ENCODE results near the gene LTBR. TPM values are rescaled to one million over a fixed set of nuclear protein-coding genes. Genes with fewer than 3 reads are reported as not detected.
A peak's percentile ranks its signal among the peaks of the same experiment; 100 is the strongest.

LTBR gene
- total RNA-seq, 2 donors from 2014 or later: 0.47 to 1.4 TPM

DNA sequence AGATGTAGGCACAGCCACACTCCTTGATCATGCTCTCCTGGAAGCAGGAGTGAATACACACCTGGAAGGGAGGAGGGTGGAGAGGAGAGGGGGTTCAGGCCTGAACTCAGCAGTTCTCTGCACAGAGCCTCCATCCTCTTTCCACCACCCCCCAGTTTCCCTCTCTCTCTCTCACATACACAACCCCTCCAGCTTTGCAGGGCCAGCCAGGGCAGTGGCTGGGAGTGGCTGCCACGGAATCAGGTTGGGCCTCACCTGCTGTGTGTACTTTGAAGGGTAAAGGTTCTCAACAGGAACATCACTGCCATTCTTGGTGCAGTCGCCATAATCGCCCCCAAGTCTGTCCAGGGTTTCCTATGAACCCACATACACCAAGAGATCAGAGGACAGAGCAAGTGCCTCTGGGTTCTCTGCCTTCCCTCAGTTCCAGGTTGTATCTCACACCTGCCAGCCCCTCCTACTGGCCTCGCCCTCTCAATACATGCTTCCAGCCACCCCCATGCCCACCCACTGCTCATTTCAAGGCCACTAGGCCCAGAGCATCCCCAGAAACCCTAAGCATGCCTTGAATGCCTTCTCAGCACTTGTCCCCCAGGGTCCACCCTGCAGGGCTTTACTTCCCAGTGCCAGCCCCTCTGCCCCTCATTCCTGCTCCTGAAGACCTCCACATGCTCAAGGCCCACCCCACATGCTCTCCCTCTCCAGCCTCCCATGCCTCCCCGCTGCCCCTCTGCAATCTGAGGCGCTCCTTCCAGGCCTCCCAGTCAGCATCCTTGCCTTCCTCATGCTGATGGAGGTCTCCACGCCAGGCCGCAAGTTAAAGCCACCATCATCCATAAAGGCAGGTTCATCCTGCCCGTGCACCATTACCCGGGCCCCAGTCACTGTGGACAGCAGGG is 29.2 kb upstream of the LTBR start:
- ATAC-seq (no peak), DNase-seq (no peak)
- H3K36me3 Mint-ChIP-seq (ENCODE audit: low read depth): peaks cover 4% of the 10 kb centered on the region
- H3K4me3 Mint-ChIP-seq: no peak overlapping the region
- no peaks in the 10 kb centered on the region for H3K9me3 ChIP-seq (ENCODE audit: control insufficient read depth, low read length, poor library complexity, severe bottlenecking)
- peaks cover 21% of the 10 kb centered on the region for H3K27me3 Mint-ChIP-seq
- peaks cover 16% of the 10 kb centered on the region for H3K4me1 Mint-ChIP-seq
- no peak overlapping the region for H3K27ac Mint-ChIP-seq

DNA sequence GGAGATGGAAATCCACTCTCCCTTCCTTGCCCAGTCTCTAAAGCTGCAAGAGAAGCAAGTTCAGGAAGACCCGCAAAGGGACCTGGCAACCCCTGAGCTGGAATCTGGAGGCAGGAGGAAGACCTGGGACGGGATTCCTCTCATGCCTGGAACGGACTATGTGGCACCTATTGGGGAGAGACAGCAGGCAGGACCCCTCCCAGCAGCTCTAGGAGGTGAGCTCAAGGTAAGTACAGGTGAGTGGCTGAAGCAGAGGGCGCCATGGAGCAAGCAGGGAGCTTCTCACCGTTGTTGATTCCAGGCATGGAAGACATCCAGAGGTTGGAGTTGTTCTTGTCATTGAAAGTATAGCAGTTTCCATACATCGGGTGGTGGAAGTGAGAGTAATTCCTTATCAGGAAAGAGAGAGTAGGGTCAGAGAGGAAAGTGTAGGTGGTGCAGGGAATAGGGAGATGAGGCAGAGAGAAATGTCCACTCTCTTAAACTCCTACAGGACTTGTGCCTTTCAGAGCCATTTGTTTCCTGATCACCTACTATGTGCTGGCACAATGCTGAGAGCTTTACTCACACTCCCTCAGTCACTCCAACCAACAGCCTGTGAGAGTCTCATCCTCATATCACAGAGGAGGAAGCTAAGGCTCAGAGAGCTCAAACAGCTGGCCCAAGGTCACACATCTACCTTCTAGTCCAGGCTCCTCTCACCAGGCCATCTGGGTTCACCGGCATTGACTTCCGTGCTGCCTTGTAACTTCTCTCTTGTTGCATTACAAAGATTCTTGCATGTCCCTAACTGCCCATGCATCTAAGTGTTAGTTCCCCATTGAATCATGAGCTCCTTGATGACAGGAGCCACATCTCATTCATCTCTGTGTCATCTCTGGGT is 28.2 kb upstream of the LTBR start:
- DNase-seq (no peak), ATAC-seq (peak; percentile 8)
- H3K9me3 ChIP-seq (ENCODE audit: control insufficient read depth, low read length, poor library complexity, severe bottlenecking): no peaks in the 10 kb centered on the region
- Mint-ChIP-seq H3K4me1 (peaks cover 19% of the 10 kb centered on the region), H3K36me3 (ENCODE audit: low read depth) (peaks cover 4% of the 10 kb centered on the region), H3K4me3 (no peak overlapping the region), H3K27ac (no peak overlapping the region), H3K27me3 (peaks cover 21% of the 10 kb centered on the region)

- peaks cover 21% of the 10 kb centered on the region for H3K27me3 Mint-ChIP-seq
- H3K36me3 Mint-ChIP-seq (ENCODE audit: low read depth): peaks cover 4% of the 10 kb centered on the region
- H3K4me1 Mint-ChIP-seq: peaks cover 19% of the 10 kb centered on the region
- no peak for ATAC-seq
- no peak overlapping the region for H3K4me3 Mint-ChIP-seq
- DNase-seq: no peak
- H3K9me3 ChIP-seq (ENCODE audit: control insufficient read depth, low read length, poor library complexity, severe bottlenecking): no peaks in the 10 kb centered on the region
- no peak overlapping the region for H3K27ac Mint-ChIP-seq
These were observed 27.6 kb upstream of the LTBR start for GRCh38 chr12:6356374-6356820.

- no peak for DNase-seq
- H3K9me3 ChIP-seq (ENCODE audit: control insufficient read depth, low read length, poor library complexity, severe bottlenecking): no peaks in the 10 kb centered on the region
- no peak overlapping the region for H3K27ac Mint-ChIP-seq
- no peak for ATAC-seq
- H3K4me3 Mint-ChIP-seq: no peak overlapping the region
- H3K27me3 Mint-ChIP-seq: peaks cover 21% of the 10 kb centered on the region
- H3K4me1 Mint-ChIP-seq: peaks cover 26% of the 10 kb centered on the region
- peaks cover 4% of the 10 kb centered on the region for H3K36me3 Mint-ChIP-seq (ENCODE audit: low read depth)
These were observed 25.1 kb upstream of the LTBR start for GRCh38 chr12:6358881-6359280.

DNA sequence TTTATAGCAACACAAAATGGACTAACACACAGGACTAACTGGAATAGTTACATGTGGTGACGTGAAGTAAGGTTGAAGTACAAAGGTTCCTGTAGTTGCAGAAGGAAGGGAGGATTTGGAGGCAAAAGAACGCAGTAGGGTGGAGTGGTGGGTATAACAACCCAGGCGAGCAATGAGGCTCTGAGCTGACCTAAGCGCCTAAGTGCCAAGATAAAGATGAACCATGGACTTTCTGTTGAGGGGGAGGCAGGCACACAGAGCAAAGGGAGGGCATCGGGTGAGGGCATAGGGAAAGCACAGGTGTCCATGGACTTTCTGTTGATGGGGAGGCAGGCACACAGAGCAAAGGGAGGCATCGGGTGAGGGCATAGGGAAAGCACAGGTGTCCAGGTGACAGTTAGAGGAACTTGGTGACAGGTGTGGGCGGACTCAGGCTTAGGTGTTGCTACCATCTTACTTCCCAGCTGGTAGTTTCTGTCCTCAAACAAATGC is 23.8 kb upstream of the LTBR start:
- no peaks in the 10 kb centered on the region for H3K9me3 ChIP-seq (ENCODE audit: control insufficient read depth, low read length, poor library complexity, severe bottlenecking)
- Mint-ChIP-seq H3K27ac (no peak overlapping the region), H3K4me3 (no peak overlapping the region), H3K27me3 (peaks cover 18% of the 10 kb centered on the region), H3K36me3 (ENCODE audit: low read depth) (peaks cover 4% of the 10 kb centered on the region), H3K4me1 (peaks cover 26% of the 10 kb centered on the region)
- no peak for ATAC-seq
- no peak for DNase-seq

GRCh38 chr12:6360578-6361490 is 23.1 kb upstream of the LTBR start:
- Mint-ChIP-seq H3K4me3 (no peak overlapping the region), H3K27me3 (peaks cover 12% of the 10 kb centered on the region), H3K4me1 (peaks cover 20% of the 10 kb centered on the region), H3K36me3 (ENCODE audit: low read depth) (peaks cover 4% of the 10 kb centered on the region), H3K27ac (peak overlapping the region; percentile 83)
- DNase-seq (no peak), ATAC-seq (no peak)
- H3K9me3 ChIP-seq (ENCODE audit: control insufficient read depth, low read length, poor library complexity, severe bottlenecking): no peaks in the 10 kb centered on the region

GRCh38 chr12:6361834-6362233 is 22.1 kb upstream of the LTBR start:
- H3K27ac Mint-ChIP-seq: no peak overlapping the region
- H3K27me3 Mint-ChIP-seq: peaks cover 2% of the 10 kb centered on the region
- H3K4me3 Mint-ChIP-seq: peak overlapping the region; percentile 78
- DNase-seq (no peak), ATAC-seq (peak; percentile 19)
- H3K36me3 Mint-ChIP-seq (ENCODE audit: low read depth): no peaks in the 10 kb centered on the region
- peaks cover 17% of the 10 kb centered on the region for H3K4me1 Mint-ChIP-seq
- no peaks in the 10 kb centered on the region for H3K9me3 ChIP-seq (ENCODE audit: control insufficient read depth, low read length, poor library complexity, severe bottlenecking)

- DNase-seq: no peak
- Mint-ChIP-seq H3K27ac (no peak overlapping the region), H3K36me3 (ENCODE audit: low read depth) (no peaks in the 10 kb centered on the region), H3K4me3 (peak overlapping the region; percentile 78), H3K4me1 (peaks cover 19% of the 10 kb centered on the region), H3K27me3 (no peaks in the 10 kb centered on the region)
- ATAC-seq: no peak
- H3K9me3 ChIP-seq (ENCODE audit: control insufficient read depth, low read length, poor library complexity, severe bottlenecking): no peaks in the 10 kb centered on the region
These were observed 21.6 kb upstream of the LTBR start for GRCh38 chr12:6362403-6362802.

GRCh38 chr12:6363010-6363329 is 21.0 kb upstream of the LTBR start:
- DNase-seq (no peak), ATAC-seq (no peak)
- H3K9me3 ChIP-seq (ENCODE audit: control insufficient read depth, low read length, poor library complexity, severe bottlenecking): no peaks in the 10 kb centered on the region
- peaks cover 20% of the 10 kb centered on the region for H3K4me1 Mint-ChIP-seq
- H3K27ac Mint-ChIP-seq: no peak overlapping the region
- H3K36me3 Mint-ChIP-seq (ENCODE audit: low read depth): no peaks in the 10 kb centered on the region
- H3K4me3 Mint-ChIP-seq: peak overlapping the region; percentile 83
- no peaks in the 10 kb centered on the region for H3K27me3 Mint-ChIP-seq

DNA sequence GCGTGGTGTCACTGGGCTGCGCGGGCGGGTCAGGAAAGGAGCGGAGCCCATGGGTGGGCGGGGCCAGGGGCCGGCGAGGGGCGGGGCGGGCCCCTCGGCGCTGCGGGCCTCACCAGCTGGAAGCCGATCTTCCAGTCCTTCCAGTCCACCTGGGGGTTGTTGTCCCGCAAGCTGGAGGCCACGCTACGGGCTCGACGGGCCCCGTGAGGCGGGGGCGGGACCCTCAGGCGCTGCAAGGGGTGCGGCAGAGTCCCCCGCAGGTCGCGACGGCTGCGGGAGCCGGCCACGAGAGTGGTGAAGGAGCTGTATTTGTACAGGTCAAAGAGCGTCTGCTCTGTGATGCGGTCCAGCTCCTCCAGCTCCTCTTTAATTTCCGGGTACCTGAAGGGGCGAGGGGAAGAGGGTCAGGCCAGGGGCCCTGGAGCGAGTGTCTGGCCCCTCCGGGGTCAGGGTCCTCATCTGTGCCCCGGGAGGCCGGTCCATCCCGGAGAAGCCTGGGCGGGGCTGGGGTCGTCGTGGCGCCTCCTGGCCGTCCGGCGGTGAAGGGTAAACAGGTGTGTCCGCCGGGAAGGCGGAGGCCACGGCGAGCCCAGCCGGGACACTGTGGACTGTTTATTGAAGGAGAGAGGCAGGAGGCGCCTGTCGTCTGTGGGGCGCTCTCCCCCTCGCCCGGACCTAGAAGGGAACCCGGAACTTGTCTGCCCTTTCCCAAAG is 20.5 kb upstream of the LTBR start:
- Mint-ChIP-seq H3K36me3 (ENCODE audit: low read depth) (no peaks in the 10 kb centered on the region), H3K4me3 (peak overlapping the region; percentile 83), H3K27ac (peak overlapping the region; percentile 53), H3K4me1 (peaks cover 20% of the 10 kb centered on the region), H3K27me3 (no peaks in the 10 kb centered on the region)
- H3K9me3 ChIP-seq (ENCODE audit: control insufficient read depth, low read length, poor library complexity, severe bottlenecking): no peaks in the 10 kb centered on the region
- DNase-seq: peak in 2 of 3 donors; percentile 69 to 72
- peak; percentile 89 for ATAC-seq

DNA sequence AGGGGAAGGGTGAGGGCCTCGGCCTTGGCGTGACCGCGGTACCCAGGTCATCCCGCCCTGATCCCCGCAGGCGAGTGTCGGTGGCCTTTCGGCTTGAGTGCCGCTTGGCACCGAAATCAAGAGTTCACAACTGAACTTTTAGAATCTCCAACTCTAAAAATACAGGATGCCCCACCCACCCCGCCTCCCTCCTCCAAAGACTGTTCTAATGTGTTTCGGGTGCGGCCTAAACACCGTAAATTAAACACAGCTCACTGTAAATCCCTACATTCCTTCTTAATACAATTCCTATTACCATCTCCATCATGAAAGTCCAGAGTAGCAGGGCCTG is 20.0 kb upstream of the LTBR start:
- H3K9me3 ChIP-seq (ENCODE audit: control insufficient read depth, low read length, poor library complexity, severe bottlenecking): no peaks in the 10 kb centered on the region
- Mint-ChIP-seq H3K4me3 (peak overlapping the region; percentile 83), H3K27ac (peak overlapping the region; percentile 53), H3K4me1 (peaks cover 20% of the 10 kb centered on the region), H3K27me3 (no peaks in the 10 kb centered on the region), H3K36me3 (ENCODE audit: low read depth) (no peaks in the 10 kb centered on the region)
- DNase-seq (no peak), ATAC-seq (peak; percentile 8)

Data from T-helper 17 cell (primary cell).